H54 (cell line): ENCODE results near the gene GOLGA8M.
"Not testable (repeated sequence)": the region's sequence is repeated elsewhere in the genome, so short reads cannot be mapped to it uniquely, and the experiment has no call there.

Experiments used
- DNase-seq: peaks from one replicate; pipeline ENCODE4 v3.0.0; 2011; ENCODE audit warnings: low spot score, mixed read lengths; ENCODE audit not compliant: insufficient read length
- FAIRE-seq: peaks from 3 replicates; lab custom pipeline; 2011; peaks lifted over from hg19 to GRCh38; lab: Jason Lieb, UNC

Gene GOLGA8M

DNA sequence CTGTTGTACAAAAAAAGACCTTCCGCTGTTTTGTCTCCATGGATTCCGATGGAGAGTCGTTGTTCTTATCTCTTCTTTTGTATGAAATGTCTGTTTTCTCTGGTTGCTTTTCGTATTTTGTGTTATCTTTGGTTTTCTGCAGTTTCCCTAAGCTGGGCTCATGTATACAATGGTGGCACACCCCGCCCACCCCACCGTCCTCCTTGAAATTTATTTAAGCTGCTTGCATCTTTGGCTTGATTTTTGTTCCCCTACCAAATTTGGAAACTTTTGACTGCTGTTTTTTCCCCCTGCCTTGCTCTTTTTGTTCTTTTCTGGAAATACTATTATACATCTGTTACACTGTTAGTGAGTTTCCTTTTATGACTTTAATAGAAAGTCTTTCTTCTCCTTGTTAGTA is 47.6 kb downstream of the GOLGA8M start:
- FAIRE-seq, DNase-seq: not testable (repeated sequence)

DNA sequence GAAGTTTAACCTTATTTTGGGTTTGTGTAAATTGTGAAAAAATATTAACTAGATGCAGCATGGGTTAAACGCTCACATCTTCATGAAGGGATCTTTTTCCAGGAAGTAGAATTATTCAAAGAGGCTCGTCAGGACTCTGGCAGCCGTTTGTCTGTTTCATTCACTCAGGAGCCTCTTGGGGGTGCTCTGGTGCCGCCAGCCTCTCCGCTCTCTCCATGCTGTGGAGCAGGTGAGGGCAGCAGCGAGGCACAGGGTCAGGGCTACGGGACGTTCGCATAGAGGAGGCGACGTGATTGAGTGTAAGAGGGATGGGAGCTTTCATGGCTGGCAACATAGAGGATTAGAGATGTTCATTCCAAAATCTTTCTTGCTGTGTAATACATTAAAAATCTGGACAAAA is 48.5 kb downstream of the GOLGA8M start:
- not testable (repeated sequence) for DNase-seq, FAIRE-seq

DNA sequence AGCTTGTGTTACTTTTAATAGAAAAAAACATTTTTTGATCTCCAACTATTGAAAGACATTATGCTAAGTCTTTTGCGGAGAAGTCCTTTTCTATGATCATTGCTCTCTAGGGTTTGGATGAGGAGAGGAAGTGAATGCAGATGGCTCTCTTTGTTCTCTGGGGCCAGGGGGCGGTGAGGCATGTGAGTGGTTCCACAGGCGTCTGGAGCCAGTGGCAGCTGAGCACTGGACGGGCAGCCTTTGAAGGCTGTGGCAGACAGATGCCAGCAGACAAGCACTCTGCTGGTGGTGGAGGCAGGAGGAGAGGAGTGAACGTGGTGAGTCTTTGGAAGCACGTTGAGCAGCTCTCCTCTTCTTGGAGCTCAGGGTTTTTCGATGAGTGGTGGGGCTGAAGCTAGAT is 51.5 kb downstream of the GOLGA8M start:
- not testable (repeated sequence) for FAIRE-seq

DNA sequence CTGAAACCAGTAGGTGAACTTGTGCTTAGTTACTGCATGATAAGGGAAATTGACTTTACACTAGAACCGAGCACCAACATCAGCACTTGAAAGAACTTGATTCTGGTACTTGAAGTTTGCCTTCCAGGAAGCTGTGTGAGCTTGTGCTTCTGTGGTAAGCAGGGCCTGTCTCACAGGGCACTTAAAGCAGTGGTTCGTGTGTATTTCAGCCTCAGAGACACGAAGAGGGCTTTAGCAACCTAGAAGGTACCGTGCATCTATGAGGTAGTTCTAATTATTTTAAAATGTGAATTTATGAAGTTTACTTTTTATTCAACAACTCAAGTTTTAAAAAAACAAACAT is 56.2 kb downstream of the GOLGA8M start:
- FAIRE-seq, DNase-seq: not testable (repeated sequence)

More for the DNA sequence above, 51.5 kb downstream of the GOLGA8M start:
- DNase-seq = not testable (repeated sequence)

DNA sequence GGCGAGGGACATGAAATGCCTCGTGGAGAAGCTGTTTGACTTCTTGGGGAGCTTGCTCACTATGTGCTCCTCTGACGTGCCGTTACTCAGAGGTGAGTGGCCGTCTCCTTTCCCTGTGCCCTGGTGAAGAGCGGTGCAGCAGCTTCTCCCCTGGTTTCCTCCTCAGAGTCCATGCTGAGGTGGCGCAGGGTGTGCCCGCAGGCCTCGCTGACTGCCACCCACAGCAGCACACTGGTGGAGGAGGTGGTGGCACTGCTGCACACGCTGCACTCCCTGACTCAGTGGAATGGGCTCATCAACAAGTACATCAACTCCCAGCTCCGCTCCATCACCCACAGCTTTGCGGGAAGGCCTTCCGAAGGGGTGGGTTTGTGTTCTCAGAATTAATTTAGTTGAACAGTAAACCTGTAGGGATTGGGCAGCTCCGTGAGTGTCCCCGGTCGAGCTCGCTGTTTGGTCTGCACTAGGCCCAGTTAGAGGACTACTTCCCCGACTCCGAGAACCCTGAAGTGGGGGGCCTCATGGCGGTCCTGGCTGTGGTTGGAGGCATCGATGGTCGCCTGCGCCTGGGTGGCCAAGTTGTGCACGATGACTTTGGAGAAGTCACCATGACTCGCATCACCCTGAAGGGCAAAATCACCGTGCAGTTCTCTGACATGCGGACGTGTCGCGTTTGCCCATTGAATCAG is 56.7 kb downstream of the GOLGA8M start:
- FAIRE-seq = not testable (repeated sequence)

DNA sequence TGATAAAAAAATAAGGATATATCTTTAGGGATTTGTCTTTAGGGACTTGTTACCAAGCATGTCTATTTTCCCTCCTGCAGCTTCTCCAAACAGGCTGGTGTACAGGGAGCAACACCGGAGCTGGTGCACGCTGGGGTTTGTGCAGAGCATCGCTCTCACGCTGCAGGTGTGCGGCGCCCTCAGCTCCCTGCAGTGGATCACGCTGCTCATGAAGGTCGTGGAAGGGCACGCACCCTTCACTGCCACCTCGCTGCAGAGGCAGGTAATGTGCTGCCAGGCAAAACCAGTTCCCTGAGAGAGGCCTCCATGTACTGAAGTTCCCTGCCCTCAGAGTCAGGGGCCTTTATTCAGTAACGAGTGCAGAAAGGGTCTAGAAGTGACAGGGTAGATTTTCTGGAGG is 58.0 kb downstream of the GOLGA8M start:
- not testable (repeated sequence) for DNase-seq, FAIRE-seq

More for the DNA sequence above, 56.7 kb downstream of the GOLGA8M start:
- not testable (repeated sequence) for DNase-seq

DNA sequence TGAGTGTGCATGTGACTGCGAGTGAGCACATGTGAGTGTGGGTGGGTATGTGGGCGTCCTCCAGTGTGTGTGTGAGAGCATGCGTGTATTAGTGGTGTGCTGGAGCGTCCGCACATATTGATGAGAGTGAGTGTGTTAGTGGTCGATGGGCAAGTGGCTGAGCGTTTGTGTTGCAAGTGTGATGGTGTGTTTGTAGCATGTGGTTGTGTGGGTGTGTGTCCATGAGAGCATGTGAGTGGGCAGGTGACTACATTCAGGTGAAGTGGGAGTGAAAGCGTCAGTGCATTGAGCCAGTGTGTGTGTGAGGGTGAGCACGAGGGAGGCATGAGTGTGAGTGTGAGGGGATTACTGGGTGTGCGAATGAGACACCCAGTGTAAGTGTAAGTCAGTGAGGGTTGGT is 59.7 kb downstream of the GOLGA8M start:
- FAIRE-seq, DNase-seq: not testable (repeated sequence)
